SH-SY5Y (cell line): ENCODE results near the gene TOGARAM1.

Source experiments
- GATA2 ChIP-seq: IDR thresholded peaks from 2 replicates; pipeline ENCODE4 v1.6.1; 2011; ENCODE audit warnings: mild to moderate bottlenecking, low read depth, low read length
- GATA3 ChIP-seq: IDR thresholded peaks from 2 replicates; pipeline ENCODE4 v1.6.1; 2011; ENCODE audit warnings: low read depth, mild to moderate bottlenecking, low read length, moderate library complexity

GRCh38 chr14:44960146-44960545 is 1.8 kb upstream of the TOGARAM1 start:
- no peak for TF ChIP-seq GATA2
- TF ChIP-seq GATA3: no peak
